Fibroblast of mammary gland (primary cell): Measurements from ENCODE around the gene SH3RF3.

Experiments used
- DNase-seq: peaks from one replicate; pipeline ENCODE4 v3.0.0-alpha.2; 2010; ENCODE audit warnings: low read depth
- H3K4me3 ChIP-seq: 2 replicates; pipeline ENCODE4 v1.5.1; 2011; ENCODE audit warnings: low read depth, mild to moderate bottlenecking, low read length, moderate library complexity; ENCODE audit not compliant: control insufficient read depth
- TF ChIP-seq, protein P1 (sequence below): conservative IDR thresholded peaks from 2 replicates; pipeline ENCODE4 v1.5.1; 2011; ENCODE audit warnings: low read depth, low read length, inconsistent platforms; ENCODE audit not compliant: control insufficient read depth, insufficient read depth

Gene SH3RF3

DNA sequence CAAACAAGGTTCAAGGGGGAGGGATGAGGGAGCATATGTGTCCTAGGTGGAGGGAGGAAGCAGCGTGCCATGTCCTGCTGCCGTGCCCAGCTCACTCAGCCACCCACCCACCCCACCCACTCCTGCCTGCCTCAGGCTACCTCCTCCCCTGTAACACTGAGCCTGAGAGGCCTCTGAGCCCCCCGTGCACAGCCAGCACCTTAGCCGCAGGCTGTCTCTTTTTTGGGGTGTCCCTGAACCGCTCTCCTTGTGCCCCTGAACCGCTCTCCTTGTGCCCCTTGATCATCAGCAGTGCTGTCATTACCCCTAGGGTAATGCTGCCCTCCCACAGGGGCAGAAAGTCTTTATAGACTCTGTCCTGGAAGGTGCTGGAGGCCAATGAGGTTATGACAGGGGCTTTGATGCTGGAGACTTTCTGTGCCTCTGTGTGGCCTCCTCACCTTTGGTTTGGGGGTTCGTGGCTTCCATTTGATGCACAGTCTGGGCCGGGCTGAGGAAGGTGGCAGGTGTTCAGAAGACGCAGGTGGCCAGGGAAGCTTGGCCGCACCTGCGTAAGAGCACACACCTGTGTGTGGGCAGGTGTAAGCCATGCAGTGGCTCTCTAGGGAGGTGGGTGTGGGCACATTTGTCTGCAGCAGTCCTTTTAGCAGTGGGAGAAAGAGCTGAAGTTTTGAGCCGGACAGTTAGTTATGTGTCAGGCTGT, 344.8 kb downstream of the SH3RF3 start:
- DNase-seq: no peak
- no peak overlapping the region for H3K4me3 ChIP-seq
- TF ChIP-seq, protein P1, sequence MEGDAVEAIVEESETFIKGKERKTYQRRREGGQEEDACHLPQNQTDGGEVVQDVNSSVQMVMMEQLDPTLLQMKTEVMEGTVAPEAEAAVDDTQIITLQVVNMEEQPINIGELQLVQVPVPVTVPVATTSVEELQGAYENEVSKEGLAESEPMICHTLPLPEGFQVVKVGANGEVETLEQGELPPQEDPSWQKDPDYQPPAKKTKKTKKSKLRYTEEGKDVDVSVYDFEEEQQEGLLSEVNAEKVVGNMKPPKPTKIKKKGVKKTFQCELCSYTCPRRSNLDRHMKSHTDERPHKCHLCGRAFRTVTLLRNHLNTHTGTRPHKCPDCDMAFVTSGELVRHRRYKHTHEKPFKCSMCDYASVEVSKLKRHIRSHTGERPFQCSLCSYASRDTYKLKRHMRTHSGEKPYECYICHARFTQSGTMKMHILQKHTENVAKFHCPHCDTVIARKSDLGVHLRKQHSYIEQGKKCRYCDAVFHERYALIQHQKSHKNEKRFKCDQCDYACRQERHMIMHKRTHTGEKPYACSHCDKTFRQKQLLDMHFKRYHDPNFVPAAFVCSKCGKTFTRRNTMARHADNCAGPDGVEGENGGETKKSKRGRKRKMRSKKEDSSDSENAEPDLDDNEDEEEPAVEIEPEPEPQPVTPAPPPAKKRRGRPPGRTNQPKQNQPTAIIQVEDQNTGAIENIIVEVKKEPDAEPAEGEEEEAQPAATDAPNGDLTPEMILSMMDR: no peak

DNA sequence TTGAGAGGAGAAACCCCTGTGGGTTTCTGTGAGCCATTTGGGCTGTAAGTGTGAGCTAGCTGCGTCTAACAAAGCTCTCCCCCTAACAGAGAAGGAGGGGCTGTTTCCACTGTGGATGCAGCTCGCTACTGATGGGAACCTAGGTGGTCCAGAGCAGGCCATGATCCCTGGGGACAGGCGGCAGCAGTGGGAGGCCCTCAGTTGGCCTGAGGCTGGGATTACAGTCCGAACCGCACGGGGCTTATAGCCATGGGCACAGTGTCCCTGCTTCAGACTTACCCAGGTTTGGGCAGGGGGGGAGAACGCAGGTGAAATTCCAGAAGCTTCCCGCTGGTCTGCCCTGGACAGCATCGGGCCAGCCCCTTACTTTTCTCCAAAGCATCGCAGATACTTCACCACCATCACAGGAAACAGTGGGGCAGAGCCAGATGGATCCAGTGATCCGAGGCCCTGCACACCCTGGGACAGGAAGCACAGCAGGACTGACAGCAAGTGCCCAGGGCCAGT, 345.4 kb downstream of the SH3RF3 start:
- DNase-seq: no peak
- no peak overlapping the region for H3K4me3 ChIP-seq
- TF ChIP-seq, protein P1: no peak

DNA sequence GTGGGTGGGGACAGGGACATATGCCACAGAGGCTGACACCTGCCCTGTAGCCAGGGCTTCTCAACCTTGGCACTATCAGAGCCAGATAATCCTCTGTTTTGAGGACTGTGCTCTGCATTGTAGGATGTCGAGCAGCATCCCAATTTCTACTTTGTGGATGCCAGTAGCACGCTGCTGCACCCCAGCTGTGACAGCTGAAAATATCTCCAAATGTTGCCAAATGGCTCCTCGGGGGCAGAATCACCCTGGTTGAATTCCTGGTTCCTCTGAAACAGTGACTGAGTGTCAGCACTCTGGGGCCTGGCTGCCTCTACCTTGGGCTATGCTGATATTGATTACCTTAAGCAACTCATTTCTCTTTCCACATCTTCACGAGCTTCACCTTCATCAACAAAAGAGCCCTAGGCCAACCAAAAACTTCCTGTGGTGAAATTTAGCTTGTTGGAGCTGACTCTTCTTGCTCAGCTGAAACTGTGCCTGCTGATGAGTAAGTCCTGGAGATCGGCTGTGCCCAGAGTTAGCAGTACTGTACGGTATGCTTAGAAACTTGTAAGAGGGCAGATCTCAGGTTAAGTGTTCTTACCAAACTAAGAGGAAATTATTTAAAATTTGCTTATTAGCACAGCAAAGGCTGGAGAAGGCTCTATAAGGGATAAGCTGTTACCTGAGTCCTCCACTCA, 346.7 kb downstream of the SH3RF3 start:
- TF ChIP-seq, protein P1: no peak
- DNase-seq: peak; percentile 67
- no peak overlapping the region for H3K4me3 ChIP-seq

DNA sequence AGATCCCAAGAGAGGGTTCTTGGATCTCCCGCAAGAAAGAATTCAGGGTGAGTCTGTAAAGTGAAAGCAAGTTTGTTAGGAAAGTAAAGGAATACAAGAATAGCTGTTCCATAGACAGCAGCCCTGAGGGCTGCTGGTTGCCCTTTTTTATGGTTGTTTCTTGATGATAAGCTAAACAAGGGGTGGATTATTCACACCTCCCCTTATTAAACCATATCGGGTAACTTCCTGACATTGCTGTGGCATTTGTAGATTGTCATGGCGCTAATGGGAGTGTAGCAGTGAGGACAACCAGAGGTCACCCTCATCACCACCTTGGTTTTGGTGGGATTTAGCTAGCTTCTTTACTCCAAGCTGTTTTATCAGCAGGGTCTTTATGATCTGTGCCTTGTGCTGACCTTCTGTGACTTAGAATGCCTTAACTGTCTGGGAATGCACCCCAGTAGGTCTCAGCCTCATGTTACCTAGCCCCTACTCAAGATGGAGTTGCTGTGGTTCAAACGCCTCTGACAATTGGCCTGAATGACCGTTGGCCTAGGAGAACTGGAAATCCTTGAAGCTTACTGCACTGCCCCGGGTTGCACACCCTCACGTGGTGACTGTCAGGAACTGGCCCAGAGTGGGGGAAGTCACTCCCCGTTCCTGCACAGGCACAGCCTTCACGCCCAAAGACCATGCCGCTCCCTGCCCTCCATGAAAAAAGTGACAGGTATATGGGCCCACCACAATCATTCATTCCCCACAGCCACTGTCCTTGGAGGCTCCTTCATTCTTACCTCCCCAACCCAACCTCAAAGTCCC, 347.8 kb downstream of the SH3RF3 start:
- no peak overlapping the region for H3K4me3 ChIP-seq
- no peak for DNase-seq
- TF ChIP-seq, protein P1: no peak

DNA sequence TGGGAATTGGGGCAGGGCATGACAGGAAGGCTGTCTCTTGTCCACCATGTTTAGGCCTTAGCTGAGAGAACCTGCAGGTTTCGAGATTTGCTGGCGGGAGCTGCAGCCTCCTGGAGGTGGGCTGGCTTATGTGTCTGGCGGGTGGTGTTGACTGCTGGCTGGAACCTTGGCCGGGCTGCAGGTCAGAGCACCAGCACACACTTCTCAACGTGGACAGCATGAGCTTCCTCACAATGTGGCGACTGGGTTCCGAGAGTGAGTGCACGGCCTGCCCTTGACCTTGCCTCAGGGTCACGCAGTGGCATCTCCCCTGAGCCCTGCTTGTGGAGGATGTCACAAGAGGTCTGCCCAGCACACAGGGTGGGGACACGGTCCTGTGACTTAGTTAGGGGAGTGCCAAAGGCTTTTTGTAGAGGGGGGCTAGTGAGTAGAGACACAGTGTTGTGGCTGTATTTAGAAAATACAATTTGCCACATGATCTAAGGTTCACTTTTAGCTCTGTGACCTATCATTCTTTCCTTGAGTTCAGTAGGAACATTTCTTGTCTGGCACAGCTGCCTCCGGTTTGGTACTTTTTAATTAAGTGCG, 350.0 kb downstream of the SH3RF3 start:
- TF ChIP-seq, protein P1: no peak
- no peak for DNase-seq
- no peak overlapping the region for H3K4me3 ChIP-seq

DNA sequence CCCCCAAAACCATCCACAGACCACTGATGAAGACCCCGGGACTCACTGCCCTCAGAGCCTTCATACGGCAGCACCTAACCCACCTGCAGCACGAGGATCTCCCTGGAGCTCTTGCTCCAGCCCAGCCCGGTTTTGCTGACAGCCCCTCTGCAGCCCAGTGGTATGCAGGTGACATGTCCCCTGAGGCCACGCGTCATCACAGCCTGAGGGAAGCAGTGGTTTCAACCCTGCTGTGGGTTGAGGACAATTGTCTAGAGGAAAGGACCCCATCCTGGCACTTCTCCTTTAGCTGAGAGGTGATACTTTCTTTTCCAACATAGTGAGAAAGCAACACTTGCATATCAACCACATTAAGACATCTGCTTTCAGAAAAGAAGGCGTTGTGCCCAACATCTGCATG, 350.8 kb downstream of the SH3RF3 start:
- DNase-seq: no peak
- TF ChIP-seq, protein P1: no peak
- no peak overlapping the region for H3K4me3 ChIP-seq
